ENCODE measurements around the gene PTCH1.

DNA sequence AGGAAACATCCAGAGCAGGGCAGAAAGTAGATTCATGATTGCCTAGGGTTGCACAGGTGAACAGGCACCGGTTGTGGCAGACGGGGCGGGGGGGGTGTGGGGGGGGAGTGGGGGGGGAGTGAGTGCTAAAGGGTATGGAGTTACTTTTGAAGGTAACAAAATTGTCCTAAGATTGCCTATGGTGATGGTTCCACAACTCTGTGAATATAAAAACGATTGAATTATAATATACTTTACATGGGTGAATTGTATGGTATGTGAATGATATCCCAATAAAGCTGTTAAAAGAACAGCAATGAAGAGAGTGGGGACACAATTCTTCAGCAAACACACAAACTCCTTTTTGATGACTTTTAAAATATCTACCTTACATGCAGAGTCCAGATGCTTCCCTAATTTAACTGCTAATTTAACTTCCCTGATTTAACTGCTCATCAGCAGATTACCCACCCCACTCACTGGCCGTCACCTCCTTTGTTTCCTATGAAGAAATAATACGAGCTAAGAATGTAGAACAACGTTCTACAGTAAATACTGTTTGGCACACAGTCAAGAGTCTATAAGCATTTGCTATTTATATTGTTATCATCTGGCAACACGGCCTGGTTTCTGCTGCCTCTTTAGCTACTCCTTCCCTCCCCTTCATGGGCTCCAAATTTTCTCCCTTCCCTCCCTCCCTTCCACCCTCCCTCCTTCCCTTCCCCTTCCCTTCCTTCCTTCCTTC, 83.5 kb downstream of the PTCH1 start:
- TF ChIP-seq EZH2 (IDR thresholded peaks at IDR 0.05; ENCODE audit: borderline replicate concordance, insufficient read depth, low read depth, low read length, poor library complexity, severe bottlenecking): no peak
- TF ChIP-seq, protein P1, sequence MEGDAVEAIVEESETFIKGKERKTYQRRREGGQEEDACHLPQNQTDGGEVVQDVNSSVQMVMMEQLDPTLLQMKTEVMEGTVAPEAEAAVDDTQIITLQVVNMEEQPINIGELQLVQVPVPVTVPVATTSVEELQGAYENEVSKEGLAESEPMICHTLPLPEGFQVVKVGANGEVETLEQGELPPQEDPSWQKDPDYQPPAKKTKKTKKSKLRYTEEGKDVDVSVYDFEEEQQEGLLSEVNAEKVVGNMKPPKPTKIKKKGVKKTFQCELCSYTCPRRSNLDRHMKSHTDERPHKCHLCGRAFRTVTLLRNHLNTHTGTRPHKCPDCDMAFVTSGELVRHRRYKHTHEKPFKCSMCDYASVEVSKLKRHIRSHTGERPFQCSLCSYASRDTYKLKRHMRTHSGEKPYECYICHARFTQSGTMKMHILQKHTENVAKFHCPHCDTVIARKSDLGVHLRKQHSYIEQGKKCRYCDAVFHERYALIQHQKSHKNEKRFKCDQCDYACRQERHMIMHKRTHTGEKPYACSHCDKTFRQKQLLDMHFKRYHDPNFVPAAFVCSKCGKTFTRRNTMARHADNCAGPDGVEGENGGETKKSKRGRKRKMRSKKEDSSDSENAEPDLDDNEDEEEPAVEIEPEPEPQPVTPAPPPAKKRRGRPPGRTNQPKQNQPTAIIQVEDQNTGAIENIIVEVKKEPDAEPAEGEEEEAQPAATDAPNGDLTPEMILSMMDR (IDR thresholded peaks at IDR 0.05): no peak

Measured in B cell (primary cell).